Choroid plexus epithelial cell (primary cell): ENCODE measurements around the gene CLIC1.

Source experiments
- DNase-seq: peaks from one replicate; pipeline ENCODE4 v3.0.0-alpha.2; 2010; ENCODE audit warnings: low read depth
- H3K4me3 ChIP-seq: 2 replicates; pipeline ENCODE4 v1.5.1; 2011; ENCODE audit warnings: low read depth, mild to moderate bottlenecking, control low read depth, low read length, moderate library complexity
- CTCF ChIP-seq: conservative IDR thresholded peaks from 2 replicates; pipeline ENCODE4 v1.5.1; 2011; ENCODE audit warnings: low read depth, mild to moderate bottlenecking, control low read depth, inconsistent platforms, low read length, moderate library complexity

CLIC1 gene

GRCh38 chr6:31689249-31690110 lies 46.9 kb downstream of the CLIC1 start:
- DNase-seq: no peak
- peak; percentile 57 for TF ChIP-seq CTCF
- no peak overlapping the region for H3K4me3 ChIP-seq

GRCh38 chr6:31687860-31688693 lies 48.3 kb downstream of the CLIC1 start:
- TF ChIP-seq CTCF: no peak
- no peak overlapping the region for H3K4me3 ChIP-seq
- DNase-seq: no peak

GRCh38 chr6:31687321-31687720 lies 49.0 kb downstream of the CLIC1 start:
- no peak overlapping the region for H3K4me3 ChIP-seq
- no peak for DNase-seq
- TF ChIP-seq CTCF: no peak

GRCh38 chr6:31686483-31686882 lies 49.8 kb downstream of the CLIC1 start:
- no peak for DNase-seq
- TF ChIP-seq CTCF: no peak
- H3K4me3 ChIP-seq: no peak overlapping the region

GRCh38 chr6:31683591-31683990 lies 52.7 kb downstream of the CLIC1 start:
- H3K4me3 ChIP-seq: no peak overlapping the region
- no peak for DNase-seq
- no peak for TF ChIP-seq CTCF

- no peak for TF ChIP-seq CTCF
- DNase-seq: peak; percentile 18
Measured at GRCh38 chr6:31681135-31681671, 55.1 kb downstream of the CLIC1 start.

More at GRCh38 chr6:31681135-31681671, 55.1 kb downstream of the CLIC1 start:
- peak overlapping the region; percentile 61 for H3K4me3 ChIP-seq
